Tibial nerve (tissue), 4 donors: ENCODE data around the gene ARMH1. TPM values are rescaled to one million over a fixed set of nuclear protein-coding genes. Genes with fewer than 3 reads are reported as not detected.
"Not testable (repeated sequence)": the region's sequence is repeated elsewhere in the genome, so short reads cannot be mapped to it uniquely, and the experiment has no call there.

Source experiments
- DNase-seq, 2 donors: peaks; one replicate each; pipeline ENCODE4 v3.0.0-alpha.2; 2019; ENCODE audit warnings: low spot score in 2 of 2
- H3K27ac ChIP-seq, 4 donors: fragments of 200-600 bp; sonication (generic) in 3 of 4; one replicate each; pipeline ENCODE4 v1.5.1; 2017 to 2019; ENCODE audit warnings: mild to moderate bottlenecking in 1 of 4
- H3K27me3 ChIP-seq, 2 donors: fragments of 200-600 bp; sonication (generic) in 1 of 2; one replicate each; pipeline versions ENCODE4 v1.5.1 to v1.6.0; 2017 to 2019
- H3K36me3 ChIP-seq, 3 donors: fragments of 200-600 bp; sonication (generic); one replicate each; pipeline ENCODE4 v1.5.1; 2018 to 2019
- H3K4me1 ChIP-seq, 4 donors: fragments of 200-600 bp; sonication (generic) in 3 of 4; one replicate each; pipeline ENCODE4 v1.5.1; 2017 to 2019
- H3K4me3 ChIP-seq, 4 donors: fragments of 200-600 bp; sonication (generic) in 3 of 4; one replicate each; pipeline ENCODE4 v1.5.1; 2017 to 2019; ENCODE audit warnings: mild to moderate bottlenecking in 1 of 4, moderate library complexity in 1 of 4
- H3K9me3 ChIP-seq, 4 donors: fragments of 200-600 bp; sonication (generic) in 3 of 4; one replicate each; pipeline ENCODE4 v1.5.1; 2017 to 2019
- CTCF ChIP-seq, 5 experiments: fragments of 200-600 bp in 3 of 5; fragments of 450-650 bp in 2 of 5; sonication (generic) in 3 of 5; IDR thresholded peaks; one replicate each; pipeline ENCODE4 v1.5.1; 2016 to 2019; ENCODE audit warnings: antibody characterized with exemption in 5 of 5, mild to moderate bottlenecking in 3 of 5, moderate library complexity in 2 of 5
- EP300 ChIP-seq, 2 donors: sonication (generic); formaldehyde crosslinking; IDR thresholded peaks; one replicate each; pipeline ENCODE4 v1.6.1; 2017; ENCODE audit warnings: antibody characterized with exemption in 2 of 2, mild to moderate bottlenecking in 1 of 2
- POLR2A ChIP-seq, 2 donors: fragments of 450-650 bp; IDR thresholded peaks; one replicate each; pipeline ENCODE4 v1.6.1; 2017; ENCODE audit warnings: antibody characterized with exemption in 2 of 2, mild to moderate bottlenecking in 2 of 2, moderate library complexity in 2 of 2
- WGBS, 2 donors: methylation state at CpG; one replicate each; pipeline ENCODE4 v1.1.5; 2018; 5-methylcytosine and 5-hydroxymethylcytosine counted together
- total RNA-seq, 4 donors: library from RNA; depleted of rRNA; stranded (reverse); fragments of >200 nt; gene quantifications; one replicate each; pipeline ENCODE4 v1.1.0, GENCODE V29; 2016

ARMH1 gene
- total RNA-seq, 4 donors from 2014 or later = 0.66 to 7.1 (median 2.9) TPM

GRCh38 chr1:44730741-44731512, 56.4 kb downstream of the ARMH1 start, which contains the start of gene RNU5D-1:
Gene RNU5D-1 (minus strand): TSS chr1:44731170.
- H3K27me3 ChIP-seq = no peaks in the 10 kb centered on the region
- peaks cover 0 to 21% (median 15%) of the 10 kb centered on the region in 4 donors for H3K4me1 ChIP-seq
- peak within 1 kb of the TSS in 2 of 4 donors; percentile 34 to 35 for H3K4me3 ChIP-seq
- no peaks in the 10 kb centered on the region for H3K9me3 ChIP-seq
- H3K27ac ChIP-seq = peak within 1 kb of the TSS; percentile 79 to 94 (median 89)
- WGBS, 2 donors = 1 to 2% methylated on average over 19 of the region's 19 CpGs
- peak; percentile 81 to 92 (median 87) for TF ChIP-seq CTCF (IDR thresholded peaks at IDR 0.05)
- peak; percentile 77 to 98 for TF ChIP-seq EP300 (IDR thresholded peaks at IDR 0.05)
- TF ChIP-seq POLR2A (IDR thresholded peaks at IDR 0.05) = peak; percentile 77
- peak; percentile 93 to 96 for DNase-seq
- H3K36me3 ChIP-seq = no peaks in the 10 kb centered on the region

- TF ChIP-seq CTCF (IDR thresholded peaks at IDR 0.05) (no peak), EP300 (IDR thresholded peaks at IDR 0.05) (peak in 1 of 2 donors; percentile 30)
- H3K27ac ChIP-seq = peak overlapping the region in 2 of 4 donors; percentile 15 to 26
- H3K9me3 ChIP-seq = no peaks in the 10 kb centered on the region
- H3K4me3 ChIP-seq = no peak overlapping the region
- 51 to 61% methylated on average over 1 of the region's 1 CpG for WGBS, 2 donors
- no peaks in the 10 kb centered on the region for H3K36me3 ChIP-seq
- H3K27me3 ChIP-seq = no peaks in the 10 kb centered on the region
- peak in 1 of 2 donors; percentile 33 for DNase-seq
- peaks cover 0 to 21% (median 15%) of the 10 kb centered on the region in 4 donors for H3K4me1 ChIP-seq
These were observed 58.9 kb downstream of the ARMH1 start for GRCh38 chr1:44733365-44733764.

GRCh38 chr1:44733784-44734183, 59.3 kb downstream of the ARMH1 start:
- peak overlapping the region in 2 of 4 donors; percentile 15 to 26 for H3K27ac ChIP-seq
- DNase-seq = no peak
- peaks cover 0 to 21% (median 15%) of the 10 kb centered on the region in 4 donors for H3K4me1 ChIP-seq
- no peak overlapping the region for H3K4me3 ChIP-seq
- TF ChIP-seq EP300 (IDR thresholded peaks at IDR 0.05) (no peak), CTCF (IDR thresholded peaks at IDR 0.05) (no peak), POLR2A (IDR thresholded peaks at IDR 0.05) (no peak)
- no peaks in the 10 kb centered on the region for H3K9me3 ChIP-seq
- no peaks in the 10 kb centered on the region for H3K36me3 ChIP-seq
- no peaks in the 10 kb centered on the region for H3K27me3 ChIP-seq
- 74 to 85% methylated on average over 1 of the region's 1 CpG for WGBS, 2 donors

- 85 to 96% methylated on average over 1 of the region's 1 CpG for WGBS, 2 donors
- DNase-seq = no peak
- no peak for TF ChIP-seq POLR2A (IDR thresholded peaks at IDR 0.05)
- TF ChIP-seq EP300 (IDR thresholded peaks at IDR 0.05) = no peak
- no peak for TF ChIP-seq CTCF (IDR thresholded peaks at IDR 0.05)
These were observed 61.5 kb downstream of the ARMH1 start for GRCh38 chr1:44735992-44736391.

GRCh38 chr1:44738953-44739306, 64.4 kb downstream of the ARMH1 start:
- Histone ChIP-seq H3K27ac (peak overlapping the region; percentile 83 to 95 (median 91)), H3K4me3 (peak overlapping the region; percentile 45 to 66 (median 60))
- not testable (repeated sequence) for H3K36me3 ChIP-seq, H3K9me3 ChIP-seq, H3K27me3 ChIP-seq, H3K4me1 ChIP-seq, DNase-seq
- WGBS, 2 donors = 88 to 92% methylated on average over 1 of the region's 1 CpG

More at GRCh38 chr1:44735992-44736391, 61.5 kb downstream of the ARMH1 start:
- H3K9me3 ChIP-seq = no peaks in the 10 kb centered on the region
- H3K4me3 ChIP-seq = no peak overlapping the region
- H3K27me3 ChIP-seq = no peaks in the 10 kb centered on the region
- H3K27ac ChIP-seq = no peak overlapping the region
- peaks cover 0 to 9% (median 7%) of the 10 kb centered on the region in 4 donors for H3K4me1 ChIP-seq
- no peaks in the 10 kb centered on the region for H3K36me3 ChIP-seq
